K562 (cell line): ENCODE measurements around the gene GSTM5. TPM values are rescaled to one million over a fixed set of nuclear protein-coding genes. Genes with fewer than 3 reads are reported as not detected.

Experiments
- ATAC-seq: fragments of 200-7000 bp; cut with Tn5 transposase; 3 replicates; pipeline ENCODE4 v1.9.1; 2020; ENCODE audit warnings: moderate library complexity
- BruUV-seq: library from RNA; stranded (reverse); fragments of 400-500 nt; replicated peaks from 2 replicates; lab custom pipeline; 2021; lab: Mats Ljungman, UMichigan
- CTCF ChIA-PET: fragments of 300-600 bp; formaldehyde crosslinking; extraction: SDS; loops from one replicate; lab custom pipeline; 2021; ENCODE audit warnings: low intra/inter-chr PET ratio; lab: Yijun Ruan, JAX
- POLR2A ChIA-PET: fragments of 300-600, 350-650 bp; sonication (Branson Sonifier 250); formaldehyde crosslinking; extraction: SDS; loops from one replicate; lab custom pipeline; 2021; ENCODE audit warnings: antibody characterized with exemption, inconsistent platforms; lab: Yijun Ruan, JAX
- DNase-seq, 4 experiments: peaks; one replicate each; pipeline versions ENCODE4 v3.0.0 to v3.0.0-alpha.2; 2011 to 2018; ENCODE audit warnings: low spot score in 3 of 4, mixed read lengths in 3 of 4; ENCODE audit errors: extremely low read depth in 1 of 4
- FAIRE-seq: peaks from 2 replicates; lab custom pipeline; 2011; peaks lifted over from hg19 to GRCh38; lab: Jason Lieb, UNC
- H2AFZ ChIP-seq: 2 replicates; pipeline ENCODE4 v1.6.0; 2011; ENCODE audit warnings: low read depth, low read length, control low read depth, inconsistent platforms
- H3K27ac ChIP-seq: fragments of 200-600 bp; 3 replicates; pipeline ENCODE4 v1.8.0; 2011; ENCODE audit warnings: low read depth, mild to moderate bottlenecking, control low read depth, inconsistent platforms, low read length, moderate library complexity, mixed read lengths; ENCODE audit errors: extremely low read depth
- H3K27me3 ChIP-seq, 2 experiments: fragments of 300-600 bp in 1 of 2; 2 replicates in 1 of 2; 3 replicates in 1 of 2; pipeline versions ENCODE4 v1.6.0 to v1.8.0; 2011; ENCODE audit warnings: inconsistent platforms in 2 of 2, low read length in 2 of 2, mild to moderate bottlenecking in 1 of 2, mixed read lengths in 1 of 2, moderate library complexity in 1 of 2; ENCODE audit not compliant: control insufficient read depth in 2 of 2, insufficient read depth in 2 of 2
- H3K36me3 ChIP-seq: fragments of 300-600 bp; 3 replicates; pipeline ENCODE4 v1.8.0; 2011; ENCODE audit warnings: mild to moderate bottlenecking, low read length, inconsistent platforms; ENCODE audit not compliant: control insufficient read depth, insufficient read depth
- H3K4me1 ChIP-seq, 2 experiments: fragments of 200-600 bp in 1 of 2; replicated peaks in 1 of 2; 2 replicates in 1 of 2; 3 replicates in 1 of 2; pipeline versions ENCODE4 v1.5.1 to v1.8.0; 2011; ENCODE audit warnings: inconsistent platforms in 2 of 2, low read length in 2 of 2, mild to moderate bottlenecking in 1 of 2, mixed read lengths in 1 of 2, moderate library complexity in 1 of 2; ENCODE audit not compliant: control insufficient read depth in 2 of 2, insufficient read depth in 2 of 2
- H3K4me2 ChIP-seq: 2 replicates; pipeline ENCODE4 v1.6.1; 2011; ENCODE audit warnings: low read length, control low read depth, inconsistent platforms, mixed read lengths; ENCODE audit not compliant: insufficient read depth
- H3K4me3 ChIP-seq: fragments of 200-600 bp; sonication (generic), shearing (Covaris generic); 2 replicates; pipeline ENCODE4 v1.5.1; 2016; ENCODE audit warnings: control low read depth, inconsistent platforms
- H3K79me2 ChIP-seq: fragments of 200-600 bp; 3 replicates; pipeline ENCODE4 v1.8.0; 2011; ENCODE audit warnings: low read length, inconsistent platforms; ENCODE audit not compliant: control insufficient read depth, insufficient read depth
- H3K9ac ChIP-seq, 2 experiments: 2 replicates each; pipeline versions ENCODE4 v1.6.0 to v1.6.1; 2011; ENCODE audit warnings: low read depth in 2 of 2, low read length in 2 of 2, control low read depth in 1 of 2, inconsistent platforms in 1 of 2, mild to moderate bottlenecking in 1 of 2, mixed read lengths in 1 of 2; ENCODE audit not compliant: insufficient read depth in 1 of 2
- H3K9me1 ChIP-seq: one replicate; pipeline ENCODE4 v1.6.0; 2011; ENCODE audit warnings: inconsistent platforms, mild to moderate bottlenecking, low read length, moderate library complexity; ENCODE audit not compliant: control insufficient read depth, insufficient read depth
- H3K9me3 ChIP-seq: replicated peaks from 2 replicates; pipeline ENCODE4 v1.5.1; 2011; ENCODE audit warnings: low read depth, low read length, inconsistent platforms; ENCODE audit not compliant: control insufficient read depth, insufficient read depth
- H4K20me1 ChIP-seq: replicated peaks from 2 replicates; pipeline ENCODE4 v1.6.1; 2011; ENCODE audit warnings: low read length, inconsistent platforms, mixed read lengths; ENCODE audit not compliant: control insufficient read depth, insufficient read depth
- CREM ChIP-seq: IDR thresholded peaks from 2 replicates; pipeline ENCODE4 v1.6.1; 2014; ENCODE audit warnings: antibody characterized with exemption, low read depth
- E2F4 ChIP-seq: sonication (generic); formaldehyde crosslinking; IDR thresholded peaks from 2 replicates; pipeline ENCODE4 v1.8.0; 2022; ENCODE audit warnings: mild to moderate bottlenecking, low read depth, missing genetic modification reagents
- EWSR1 ChIP-seq: fragments of 450-650 bp; IDR thresholded peaks from 2 replicates; pipeline ENCODE4 v1.6.1; 2018; ENCODE audit warnings: borderline replicate concordance, mild to moderate bottlenecking, low read depth, moderate library complexity; ENCODE audit not compliant: partially characterized antibody
- FOXJ2 ChIP-seq: fragments of 200-800 bp; sonication (Bioruptor generic); IDR thresholded peaks from 2 replicates; pipeline ENCODE4 v1.6.1; 2016; ENCODE audit warnings: missing genetic modification characterization, missing compliant biosample characterization
- KAT2B ChIP-seq: IDR thresholded peaks from one replicate; pipeline ENCODE4 v1.6.1; 2012; ENCODE audit warnings: low read depth, mild to moderate bottlenecking, control low read depth, inconsistent platforms, low read length, moderate library complexity
- MTA2 ChIP-seq: fragments of 450-650 bp; IDR thresholded peaks from 2 replicates; pipeline ENCODE4 v1.6.1; 2016; ENCODE audit warnings: low read depth
- NFATC3 ChIP-seq: fragments of 450-650 bp; IDR thresholded peaks from 2 replicates; pipeline ENCODE4 v1.6.1; 2017; ENCODE audit warnings: mild to moderate bottlenecking
- POLR2H ChIP-seq: IDR thresholded peaks from 2 replicates; pipeline ENCODE4 v1.6.1; 2016; ENCODE audit warnings: missing genetic modification characterization, low read depth, mild to moderate bottlenecking, control low read depth, missing compliant biosample characterization, moderate library complexity
- RFX5 ChIP-seq: IDR thresholded peaks from 2 replicates; pipeline ENCODE4 v1.6.1; 2011; ENCODE audit warnings: low read depth, mild to moderate bottlenecking, improper control_type of control experiment, low read length
- RFX7 ChIP-seq: fragments of 250-450 bp; sonication (Bioruptor Pico); IDR thresholded peaks from 2 replicates; pipeline ENCODE4 v1.5.1; 2021; ENCODE audit warnings: mild to moderate bottlenecking
- ZNF124 ChIP-seq: sonication (generic); formaldehyde crosslinking; IDR thresholded peaks from 2 replicates; pipeline ENCODE4 v1.8.1; 2022; ENCODE audit warnings: missing genetic modification reagents
- ZNF699 ChIP-seq: fragments of 250-450 bp; sonication (Bioruptor Pico); IDR thresholded peaks from 2 replicates; pipeline ENCODE4 v1.8.0; 2021; ENCODE audit warnings: mild to moderate bottlenecking, moderate library complexity; ENCODE audit not compliant: insufficient replicate concordance
- WGBS: fragments of 100-300 bp; shearing (Covaris generic); methylation state at CpG from one replicate; pipeline ENCODE4 v1.1.6; 2016; ENCODE audit warnings: low coverage, mixed read lengths; ENCODE audit not compliant: insufficient coverage; ENCODE audit errors: missing lambda C conversion rate; 5-methylcytosine and 5-hydroxymethylcytosine counted together
- in situ Hi-C: fragments of 300-500 bp; cut with MboI; formaldehyde crosslinking; loops from 4 replicates; pipeline ENCODE4 v1.15.0; 2018; ENCODE audit warnings: inconsistent platforms, mixed read lengths
- intact Hi-C: fragments of 100-400 bp; cut with micrococcal nuclease; formaldehyde crosslinking; loops from 2 replicates; pipeline ENCODE4 v1.14.2; 2022
- polyA plus RNA-seq, 8 experiments: library from polyadenylated mRNA; depleted of rRNA in 4 of 8; stranded (reverse) in 5 of 8; unstranded in 3 of 8; fragments of >200 nt; fragmentation: Nextera tagmentation in 2 of 8; fragmentation: Illumina TruSeq in 1 of 8; extraction: Ambion mirVana in 2 of 8; extraction: Trizol in 1 of 8; gene quantifications; 2 replicates each; pipeline versions ENCODE4 v1.2.1 to v1.2.3, GENCODE V29; 2011 to 2014; ENCODE audit warnings: inconsistent platforms in 1 of 8, missing spikeins in 1 of 8
- total RNA-seq, 7 experiments: library from RNA; depleted of rRNA in 6 of 7; stranded (reverse); fragments of >200 nt in 6 of 7; fragmentation: Illumina TruSeq in 2 of 7; extraction: Trizol in 2 of 7; gene quantifications; 2 replicates each; pipeline versions ENCODE4 v1.2.1 to v1.2.3, GENCODE V29; 2011 to 2021; ENCODE audit warnings: low replicate concordance in 1 of 7
- TF ChIP-seq, protein P1 (sequence below): sonication (generic); formaldehyde crosslinking; IDR thresholded peaks from 2 replicates; pipeline ENCODE4 v1.8.0; 2022; ENCODE audit warnings: missing genetic modification reagents, mild to moderate bottlenecking, borderline replicate concordance

The GSTM5 gene
- total and polyA plus RNA-seq, 9 of the 15 experiments (the other 6 are each of a cell fraction or from before 2014, with no cell fraction given) = not detected

DNA sequence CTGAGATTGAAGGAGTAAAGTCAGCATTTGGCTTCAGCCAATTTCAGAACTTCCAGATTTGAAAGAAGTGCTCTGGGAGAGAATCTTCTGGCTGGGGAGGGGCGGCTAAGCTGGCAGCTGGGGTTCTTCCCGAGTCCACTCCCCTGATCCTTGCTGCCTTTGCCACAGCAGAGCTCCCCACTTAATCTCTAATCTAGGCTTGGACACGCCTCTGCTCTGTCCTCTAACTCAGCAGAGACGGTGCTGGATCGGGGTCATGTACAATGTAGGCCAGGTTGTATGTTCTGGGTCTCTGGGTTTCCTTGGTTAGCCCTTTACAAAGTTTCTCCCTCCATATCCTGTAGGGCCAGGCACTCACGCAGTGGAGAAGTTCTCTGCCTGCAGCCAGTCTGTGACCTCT is 38.9 kb downstream of the GSTM5 start:
- DNase-seq (no peak), ATAC-seq (peak; percentile 68), FAIRE-seq (peak; percentile 42)
- WGBS = 2% methylated on average over 6 of the region's 6 CpGs
- no peak overlapping the region; a peak in 1 of 4 replicates for H3K9ac ChIP-seq
- no peaks in the 10 kb centered on the region for H3K36me3 ChIP-seq
- peaks cover 38 to 52% of the 10 kb centered on the region in 2 experiments for H3K27me3 ChIP-seq
- ChIA-PET POLR2A (interaction anchor here (0.6 to 1.3 kb wide), 3 partner anchors 9 to 202 kb away, joined by 3 to 4 read pairs (median 3); no protein-coding TSS in a partner anchor), CTCF (no interaction called here)
- intact Hi-C loops (no loop called here), in situ Hi-C loops (no loop called here)
- H3K9me1 ChIP-seq = no peaks in the 10 kb centered on the region
- H3K9me3 ChIP-seq = peaks cover 6% of the 10 kb centered on the region
- no TSS peak for BruUV-seq
- no peaks in the 10 kb centered on the region; a peak in 2 of 5 replicates for H3K4me1 ChIP-seq
- no peak overlapping the region for H2AFZ ChIP-seq
- H3K27ac ChIP-seq = no peak overlapping the region
- H3K4me2 ChIP-seq = no peak overlapping the region
- H3K4me3 ChIP-seq = no peak overlapping the region
- no peaks in the 10 kb centered on the region for H4K20me1 ChIP-seq
- no peaks in the 10 kb centered on the region for H3K79me2 ChIP-seq
- no peak for TF ChIP-seq NFATC3
- TF ChIP-seq CREM = no peak
- TF ChIP-seq RFX5 = no peak
- no peak for TF ChIP-seq ZNF124 (CRISPR knock-in tag)
- TF ChIP-seq RFX7 = no peak
- no peak for TF ChIP-seq FOXJ2 (tag)
- TF ChIP-seq, protein P1, sequence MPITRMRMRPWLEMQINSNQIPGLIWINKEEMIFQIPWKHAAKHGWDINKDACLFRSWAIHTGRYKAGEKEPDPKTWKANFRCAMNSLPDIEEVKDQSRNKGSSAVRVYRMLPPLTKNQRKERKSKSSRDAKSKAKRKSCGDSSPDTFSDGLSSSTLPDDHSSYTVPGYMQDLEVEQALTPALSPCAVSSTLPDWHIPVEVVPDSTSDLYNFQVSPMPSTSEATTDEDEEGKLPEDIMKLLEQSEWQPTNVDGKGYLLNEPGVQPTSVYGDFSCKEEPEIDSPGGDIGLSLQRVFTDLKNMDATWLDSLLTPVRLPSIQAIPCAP (CRISPR knock-in tag) = no peak
- TF ChIP-seq KAT2B = no peak
- TF ChIP-seq MTA2 = no peak
- no peak for TF ChIP-seq ZNF699 (CRISPR knock-in tag)
- no peak for TF ChIP-seq E2F4 (CRISPR knock-in tag)
- TF ChIP-seq POLR2H (tag) = no peak
- no peak for TF ChIP-seq EWSR1
